Measurements from ENCODE around the gene EPB41L1. TPM values are rescaled to one million over a fixed set of nuclear protein-coding genes. Genes with fewer than 3 reads are reported as not detected.

EPB41L1 gene
- total and polyA plus RNA-seq, 12 donors: 7.5 to 21.7 (median 15.8) TPM

GRCh38 chr20:36116807-36117441, 37.6 kb upstream of the EPB41L1 start:
- peak in 1 of 8 donors; percentile 49 for ATAC-seq
- Histone ChIP-seq H3K36me3 (no peaks in the 10 kb centered on the region), H3K27ac (no peak overlapping the region), H3K9me3 (no peaks in the 10 kb centered on the region), H3K4me3 (no peak overlapping the region), H3K27me3 (no peaks in the 10 kb centered on the region), H3K4me1 (peaks cover 0 to 23% (median 0%) of the 10 kb centered on the region in 9 donors)
- intact Hi-C loops (cut with DNase I): no loop called here
- TF ChIP-seq CTCF (IDR thresholded peaks at IDR 0.05): no peak
- DNase-seq: no peak
- 56 to 63% methylated on average over 2 of the region's 2 CpGs for WGBS, 2 donors

DNA sequence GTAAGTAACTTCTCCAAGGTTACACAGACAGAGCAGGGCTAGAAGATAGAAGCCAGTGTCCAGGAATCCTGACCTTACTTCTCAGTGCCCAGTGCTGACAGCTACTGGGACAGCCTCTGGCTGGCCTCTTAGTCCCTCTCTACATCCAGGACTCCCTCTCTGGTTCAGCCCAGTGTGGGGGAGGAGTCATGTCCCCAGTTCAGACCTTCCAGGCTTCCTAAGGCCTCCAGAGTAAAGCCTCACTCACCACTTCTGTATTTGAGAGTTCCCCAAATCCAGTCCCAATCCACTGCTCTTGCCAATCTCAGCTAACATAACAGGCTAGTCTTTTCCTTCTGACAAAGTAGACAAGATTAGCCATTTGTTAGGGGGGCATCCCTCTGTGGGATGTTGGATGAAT, 36.9 kb upstream of the EPB41L1 start:
- ATAC-seq (peak in 7 of 8 donors; percentile 35 to 77 (median 68)), DNase-seq (no peak)
- Histone ChIP-seq H3K27me3 (no peaks in the 10 kb centered on the region), H3K4me3 (no peak overlapping the region), H3K9me3 (no peaks in the 10 kb centered on the region), H3K27ac (no peak overlapping the region), H3K4me1 (peaks cover 0 to 23% (median 0%) of the 10 kb centered on the region in 9 donors), H3K36me3 (no peaks in the 10 kb centered on the region)
- TF ChIP-seq CTCF (IDR thresholded peaks at IDR 0.05): no peak
- intact Hi-C loops (cut with DNase I): no loop called here

DNA sequence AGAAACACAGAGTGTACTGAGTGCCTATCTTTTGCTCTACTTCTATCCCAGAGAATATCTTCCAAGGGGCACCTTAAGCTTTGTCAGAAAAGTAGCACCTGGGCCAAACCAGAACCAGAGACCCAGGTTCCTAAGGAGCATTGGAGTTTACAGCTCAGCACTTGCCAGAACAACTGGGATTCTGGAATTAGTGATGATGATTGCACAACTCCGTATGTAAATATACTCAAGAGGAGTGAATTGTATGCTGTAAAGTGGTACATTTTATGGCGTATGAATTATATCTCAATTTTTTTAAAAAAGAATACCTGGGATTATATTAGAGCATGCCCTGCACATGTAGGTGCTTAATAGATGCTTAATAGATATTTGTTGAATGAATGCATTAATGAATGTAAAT, 36.2 kb upstream of the EPB41L1 start:
- no peak for TF ChIP-seq CTCF (IDR thresholded peaks at IDR 0.05)
- 91 to 93% methylated on average over 2 of the region's 2 CpGs for WGBS, 2 donors
- DNase-seq (no peak), ATAC-seq (no peak)
- Histone ChIP-seq H3K9me3 (no peaks in the 10 kb centered on the region), H3K4me1 (peaks cover 0 to 22% (median 0%) of the 10 kb centered on the region in 9 donors), H3K27ac (no peak overlapping the region), H3K36me3 (no peaks in the 10 kb centered on the region), H3K4me3 (no peak overlapping the region), H3K27me3 (no peaks in the 10 kb centered on the region)
- intact Hi-C loops (cut with DNase I): no loop called here

DNA sequence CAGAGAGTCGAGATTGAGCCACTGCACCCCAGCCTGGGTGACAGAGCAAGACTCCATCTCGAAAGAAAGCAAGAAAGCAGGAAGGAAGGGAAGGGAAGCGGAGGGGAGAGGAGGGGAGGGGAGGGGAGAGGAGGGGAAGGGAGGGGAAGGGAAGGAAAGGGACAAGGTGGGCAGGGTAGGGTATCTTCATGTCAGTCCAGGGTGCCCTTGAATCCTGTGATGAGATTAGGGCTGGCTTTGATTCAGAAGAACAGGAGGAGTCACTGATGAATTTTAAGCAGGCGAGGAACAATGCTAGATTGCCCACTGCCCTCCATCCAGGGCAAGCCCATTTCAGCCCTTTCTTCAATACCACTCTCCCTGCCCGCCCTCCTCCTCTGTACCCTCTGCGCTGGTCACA, 35.0 kb upstream of the EPB41L1 start:
- intact Hi-C loops (cut with DNase I): no loop called here
- no peaks in the 10 kb centered on the region for H3K9me3 ChIP-seq
- H3K36me3 ChIP-seq: no peaks in the 10 kb centered on the region
- WGBS, 2 donors: 79 to 88% methylated on average over 6 of the region's 6 CpGs
- DNase-seq (no peak), ATAC-seq (no peak)
- no peak overlapping the region for H3K4me3 ChIP-seq
- H3K27me3 ChIP-seq: no peaks in the 10 kb centered on the region
- no peak for TF ChIP-seq CTCF (IDR thresholded peaks at IDR 0.05)
- no peak overlapping the region for H3K27ac ChIP-seq
- H3K4me1 ChIP-seq: peaks cover 0 to 12% (median 0%) of the 10 kb centered on the region in 9 donors
